Activated T-cell treated with anti-CD3 and anti-CD28 coated beads, Interleukin-2, amount 50 U/mL, for 24 hours (primary cell): ENCODE measurements around the gene METTL13.

Experiments
- DNase-seq: peaks from one replicate; pipeline ENCODE4 v3.0.0-alpha.2; 2020
- H3K27ac Mint-ChIP-seq: 2 replicates; pipeline ENCODE4 v1.8.0; 2020; ENCODE audit warnings: mild to moderate bottlenecking, mixed read lengths
- H3K27me3 Mint-ChIP-seq: 2 replicates; pipeline ENCODE4 v1.8.0; 2020; ENCODE audit warnings: mixed read lengths
- H3K36me3 Mint-ChIP-seq: 2 replicates; pipeline ENCODE4 v1.8.0; 2020; ENCODE audit warnings: low read depth, mixed read lengths
- H3K4me1 Mint-ChIP-seq: 2 replicates; pipeline ENCODE4 v1.8.0; 2020; ENCODE audit warnings: low read depth, mixed read lengths
- H3K4me3 Mint-ChIP-seq: 2 replicates; pipeline ENCODE4 v1.8.0; 2020; ENCODE audit warnings: mild to moderate bottlenecking, moderate library complexity, mixed read lengths
- H3K9me3 Mint-ChIP-seq: 2 replicates; pipeline ENCODE4 v1.8.0; 2020; ENCODE audit warnings: mixed read lengths

Gene METTL13

DNA sequence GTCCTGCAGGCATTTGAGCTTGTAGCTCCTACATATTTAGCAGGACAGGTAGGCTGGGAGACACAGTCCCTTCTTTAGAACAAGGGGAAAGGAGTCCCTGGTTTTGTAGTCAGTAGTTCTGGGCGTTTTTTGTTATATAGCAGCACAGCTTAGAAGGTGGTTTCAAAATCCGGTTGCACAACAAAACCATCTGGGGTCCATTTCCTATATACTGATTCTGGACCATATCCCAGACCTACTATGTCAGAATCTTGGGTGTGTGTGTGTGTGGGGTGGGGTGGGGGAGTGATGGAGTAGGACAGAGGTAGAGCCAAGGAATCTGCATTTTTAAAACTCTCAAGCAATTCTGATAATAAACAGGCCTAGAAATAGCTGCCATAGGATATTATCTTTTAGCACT lies 21.6 kb downstream of the METTL13 start:
- Mint-ChIP-seq H3K4me3 (no peak overlapping the region), H3K4me1 (peaks cover 14% of the 10 kb centered on the region), H3K36me3 (peaks cover 23% of the 10 kb centered on the region), H3K27ac (no peak overlapping the region), H3K27me3 (no peaks in the 10 kb centered on the region), H3K9me3 (no peaks in the 10 kb centered on the region)
- no peak for DNase-seq

GRCh38 chr1:171803461-171804022 lies 22.1 kb downstream of the METTL13 start:
- Mint-ChIP-seq H3K27me3 (no peaks in the 10 kb centered on the region), H3K27ac (no peak overlapping the region), H3K36me3 (peaks cover 18% of the 10 kb centered on the region), H3K9me3 (no peaks in the 10 kb centered on the region), H3K4me3 (no peak overlapping the region), H3K4me1 (peaks cover 12% of the 10 kb centered on the region)
- DNase-seq, result no peak

GRCh38 chr1:171805395-171806115 lies 24.1 kb downstream of the METTL13 start:
- no peaks in the 10 kb centered on the region for H3K9me3 Mint-ChIP-seq
- no peaks in the 10 kb centered on the region for H3K27me3 Mint-ChIP-seq
- no peak overlapping the region for H3K4me3 Mint-ChIP-seq
- peaks cover 3% of the 10 kb centered on the region for H3K36me3 Mint-ChIP-seq
- no peak overlapping the region for H3K27ac Mint-ChIP-seq
- no peak for DNase-seq
- H3K4me1 Mint-ChIP-seq, result peaks cover 12% of the 10 kb centered on the region

GRCh38 chr1:171807556-171807955 lies 26.1 kb downstream of the METTL13 start:
- Mint-ChIP-seq H3K27me3 (no peaks in the 10 kb centered on the region), H3K27ac (no peak overlapping the region), H3K9me3 (no peaks in the 10 kb centered on the region), H3K4me3 (no peak overlapping the region), H3K36me3 (no peaks in the 10 kb centered on the region), H3K4me1 (peaks cover 8% of the 10 kb centered on the region)
- DNase-seq, result no peak

DNA sequence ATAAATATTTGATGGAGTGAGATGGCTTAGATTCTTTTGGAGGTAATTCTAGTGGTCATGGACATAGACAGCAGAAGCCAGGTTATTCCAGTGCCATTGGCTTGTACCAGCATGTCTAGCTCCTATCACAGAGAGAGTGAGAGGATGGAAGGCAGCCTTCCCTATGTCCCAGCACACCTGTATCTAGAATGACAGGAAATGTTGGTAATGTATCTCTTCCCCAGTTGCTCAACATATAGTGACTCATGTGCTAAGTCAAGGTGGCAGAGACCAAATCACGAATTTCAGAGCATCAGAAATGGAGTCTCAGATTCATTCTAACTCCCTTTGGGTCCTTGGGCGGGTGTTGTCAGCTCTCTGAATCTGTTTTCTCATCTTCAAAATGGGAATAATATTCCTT lies 28.4 kb downstream of the METTL13 start:
- H3K36me3 Mint-ChIP-seq, result peaks cover 2% of the 10 kb centered on the region
- no peaks in the 10 kb centered on the region for H3K27me3 Mint-ChIP-seq
- H3K4me3 Mint-ChIP-seq, result no peak overlapping the region
- H3K9me3 Mint-ChIP-seq, result no peaks in the 10 kb centered on the region
- H3K4me1 Mint-ChIP-seq, result peaks cover 11% of the 10 kb centered on the region
- no peak overlapping the region for H3K27ac Mint-ChIP-seq
- DNase-seq, result no peak

DNA sequence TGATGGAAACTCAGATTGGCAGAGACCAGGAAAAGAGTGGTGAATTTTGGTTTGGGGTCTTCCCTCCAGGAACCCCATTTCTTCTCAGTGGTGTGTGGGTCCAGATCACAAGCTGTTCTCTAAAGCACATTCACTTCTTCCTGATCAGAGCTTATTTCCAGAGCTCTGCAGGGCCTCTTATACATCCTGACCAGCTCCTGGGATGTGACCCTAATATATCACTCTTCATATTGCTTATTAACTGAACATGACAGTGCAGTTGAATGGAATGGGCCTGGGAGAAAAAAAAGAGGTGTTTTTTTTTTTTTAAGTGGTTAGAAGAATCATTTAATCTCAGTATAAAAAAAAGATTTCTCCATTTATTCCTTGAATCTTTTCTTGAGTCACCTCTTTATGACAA lies 30.2 kb downstream of the METTL13 start:
- H3K9me3 Mint-ChIP-seq, result no peaks in the 10 kb centered on the region
- no peak overlapping the region for H3K27ac Mint-ChIP-seq
- no peaks in the 10 kb centered on the region for H3K27me3 Mint-ChIP-seq
- no peak for DNase-seq
- peaks cover 2% of the 10 kb centered on the region for H3K36me3 Mint-ChIP-seq
- H3K4me3 Mint-ChIP-seq, result no peak overlapping the region
- peaks cover 3% of the 10 kb centered on the region for H3K4me1 Mint-ChIP-seq

- Mint-ChIP-seq H3K27me3 (no peaks in the 10 kb centered on the region), H3K9me3 (no peaks in the 10 kb centered on the region), H3K4me3 (no peak overlapping the region), H3K27ac (no peak overlapping the region), H3K4me1 (peaks cover 21% of the 10 kb centered on the region), H3K36me3 (peaks cover 2% of the 10 kb centered on the region)
- no peak for DNase-seq
Observed at GRCh38 chr1:171814692-171815091, 33.2 kb downstream of the METTL13 start.

GRCh38 chr1:171816300-171816901 lies 34.9 kb downstream of the METTL13 start:
- DNase-seq, result no peak
- Mint-ChIP-seq H3K9me3 (no peaks in the 10 kb centered on the region), H3K27me3 (no peaks in the 10 kb centered on the region), H3K4me1 (peaks cover 21% of the 10 kb centered on the region), H3K4me3 (no peak overlapping the region), H3K36me3 (peaks cover 2% of the 10 kb centered on the region), H3K27ac (no peak overlapping the region)

DNA sequence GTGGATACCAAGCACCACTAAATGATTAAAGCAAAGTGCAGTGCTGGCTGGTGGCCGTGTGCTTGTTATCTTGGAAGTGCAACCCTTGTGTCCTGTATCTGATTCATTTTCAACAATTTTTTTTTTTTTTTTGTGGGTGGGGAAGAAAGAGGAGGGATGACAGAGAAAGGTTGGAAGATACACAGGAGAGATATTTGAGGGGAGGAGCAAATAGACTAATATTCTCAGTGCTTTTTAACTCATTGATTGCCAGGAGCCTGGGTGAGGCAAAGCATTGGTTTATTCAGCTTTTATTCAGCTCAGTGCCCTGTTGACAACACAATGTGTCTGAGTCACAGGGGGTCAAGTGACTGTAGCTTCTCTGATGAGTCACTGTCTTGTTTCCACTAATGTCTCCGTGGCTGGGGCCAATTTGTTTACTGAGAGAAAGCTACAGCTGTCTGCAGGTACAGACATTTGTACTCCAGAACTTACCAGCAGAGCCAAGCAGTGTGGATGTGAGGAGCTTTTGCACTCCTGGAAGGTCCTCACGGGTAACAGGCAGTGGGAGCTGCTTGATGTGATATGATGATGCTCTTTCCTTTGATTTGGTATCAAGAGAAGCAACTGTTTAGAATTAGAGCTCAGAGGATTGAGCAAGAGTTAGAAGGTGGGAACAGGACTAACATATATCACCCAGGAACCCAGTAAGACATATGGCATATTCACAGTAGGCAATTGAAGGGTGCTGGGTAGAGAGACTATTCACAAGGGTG lies 36.2 kb downstream of the METTL13 start:
- peak overlapping the region; percentile 82 for H3K27ac Mint-ChIP-seq
- peaks cover 2% of the 10 kb centered on the region for H3K36me3 Mint-ChIP-seq
- H3K27me3 Mint-ChIP-seq, result no peaks in the 10 kb centered on the region
- no peaks in the 10 kb centered on the region for H3K9me3 Mint-ChIP-seq
- peaks cover 21% of the 10 kb centered on the region for H3K4me1 Mint-ChIP-seq
- H3K4me3 Mint-ChIP-seq, result peak overlapping the region; percentile 39
- peak; percentile 40 for DNase-seq

DNA sequence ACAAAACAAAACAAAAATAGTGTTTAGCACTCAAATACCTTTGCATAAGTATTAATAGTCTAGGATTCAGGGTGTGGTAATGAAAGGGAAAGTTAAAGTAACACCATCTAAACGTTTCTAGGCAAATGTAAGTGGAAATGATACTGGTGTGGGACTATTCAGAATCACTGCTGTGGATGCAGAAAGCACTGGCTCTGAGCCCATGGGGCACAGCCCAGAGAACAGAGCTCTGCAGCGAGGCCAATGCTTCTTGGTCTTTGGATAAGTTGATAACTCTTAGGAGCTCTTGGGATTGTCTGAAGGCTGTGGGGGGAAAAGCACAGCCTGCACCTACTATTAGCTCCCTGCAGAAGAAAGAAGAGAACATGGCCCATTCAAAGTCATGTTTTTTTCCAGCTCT lies 38.5 kb downstream of the METTL13 start:
- Mint-ChIP-seq H3K4me3 (no peak overlapping the region), H3K9me3 (peaks cover 2% of the 10 kb centered on the region), H3K36me3 (no peaks in the 10 kb centered on the region), H3K27ac (no peak overlapping the region), H3K27me3 (no peaks in the 10 kb centered on the region), H3K4me1 (peaks cover 18% of the 10 kb centered on the region)
- no peak for DNase-seq

DNA sequence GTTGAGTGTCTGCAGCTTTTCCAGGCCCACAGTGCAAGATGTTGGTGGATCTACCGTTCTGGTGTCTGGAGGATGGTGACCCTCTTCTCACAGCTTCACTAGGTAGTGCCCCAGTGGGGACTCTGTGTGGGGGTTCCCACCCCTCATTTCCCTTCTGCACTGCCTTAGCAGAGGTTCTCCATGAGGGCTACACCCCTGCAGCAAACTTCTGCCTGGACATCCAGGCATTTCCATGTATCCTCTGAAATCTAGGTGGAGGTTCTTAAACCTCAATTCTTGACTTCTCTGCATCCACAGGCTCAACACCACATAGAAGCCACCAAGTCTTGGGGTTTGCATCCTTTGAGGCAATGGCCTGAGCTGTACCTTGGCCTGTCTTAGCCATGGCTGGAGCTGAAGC lies 45.5 kb downstream of the METTL13 start:
- Mint-ChIP-seq H3K9me3 (peaks cover 23% of the 10 kb centered on the region), H3K27me3 (no peaks in the 10 kb centered on the region), H3K36me3 (peaks cover 9% of the 10 kb centered on the region), H3K4me1 (no peaks in the 10 kb centered on the region), H3K27ac (no peak overlapping the region), H3K4me3 (no peak overlapping the region)
- no peak for DNase-seq

DNA sequence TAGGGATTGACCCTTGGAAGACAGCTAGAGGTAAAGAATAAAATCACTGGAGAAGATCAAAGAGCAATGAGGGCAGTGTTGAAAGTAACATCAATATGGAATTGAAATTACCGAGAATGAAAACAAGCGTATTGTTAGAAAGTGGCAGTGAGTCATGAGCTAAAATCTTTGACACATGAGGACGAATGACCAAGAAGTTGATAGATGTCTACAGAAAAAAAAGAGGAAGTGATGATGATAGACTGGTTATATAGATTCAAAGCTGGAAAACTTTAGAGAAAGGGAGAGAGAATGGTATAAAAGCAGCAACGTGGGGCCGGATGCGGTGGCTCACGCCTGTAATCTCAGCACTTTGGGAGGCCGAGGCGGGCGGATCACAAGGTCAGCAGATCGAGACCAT lies 47.3 kb downstream of the METTL13 start:
- Mint-ChIP-seq H3K4me1 (no peaks in the 10 kb centered on the region), H3K4me3 (no peak overlapping the region), H3K27me3 (no peaks in the 10 kb centered on the region), H3K36me3 (peaks cover 9% of the 10 kb centered on the region), H3K9me3 (peaks cover 23% of the 10 kb centered on the region), H3K27ac (no peak overlapping the region)
- no peak for DNase-seq

- no peak overlapping the region for H3K4me3 Mint-ChIP-seq
- H3K9me3 Mint-ChIP-seq, result no peaks in the 10 kb centered on the region
- no peaks in the 10 kb centered on the region for H3K4me1 Mint-ChIP-seq
- no peaks in the 10 kb centered on the region for H3K36me3 Mint-ChIP-seq
- DNase-seq, result no peak
- no peaks in the 10 kb centered on the region for H3K27me3 Mint-ChIP-seq
- H3K27ac Mint-ChIP-seq, result no peak overlapping the region
Observed at GRCh38 chr1:171833091-171833825, 51.8 kb downstream of the METTL13 start.

- no peak overlapping the region for H3K4me3 Mint-ChIP-seq
- H3K4me1 Mint-ChIP-seq, result no peaks in the 10 kb centered on the region
- DNase-seq, result no peak
- no peak overlapping the region for H3K27ac Mint-ChIP-seq
- no peaks in the 10 kb centered on the region for H3K9me3 Mint-ChIP-seq
- no peaks in the 10 kb centered on the region for H3K36me3 Mint-ChIP-seq
- no peaks in the 10 kb centered on the region for H3K27me3 Mint-ChIP-seq
Observed at GRCh38 chr1:171834821-171835220, 53.4 kb downstream of the METTL13 start.
